H1 (cell line): ENCODE data around the gene GRPR.

Experiments used
- CBX5 ChIP-seq: fragments of 300-800, 300-1000 bp; sonication (generic); IDR thresholded peaks from 2 replicates; pipeline ENCODE4 v1.7.1; 2016; ENCODE audit warnings: antibody characterized with exemption, low read length, low read depth
- CREB1 ChIP-seq: IDR thresholded peaks from 2 replicates; pipeline ENCODE4 v1.6.1; 2012; ENCODE audit warnings: inconsistent platforms
- CTCF ChIP-seq, 3 experiments: IDR thresholded peaks; 1 replicate in 2 of 3; 2 replicates in 1 of 3; pipeline versions ENCODE4 v1.5.1 to v1.6.1; 2011; ENCODE audit warnings: low read length in 3 of 3, mild to moderate bottlenecking in 3 of 3, inconsistent platforms in 2 of 3, low read depth in 1 of 3, moderate library complexity in 1 of 3; ENCODE audit not compliant: insufficient read depth in 1 of 3; ENCODE audit errors: control extremely low read depth in 1 of 3
- EP300 ChIP-seq, 2 experiments: IDR thresholded peaks; 1 replicate in 1 of 2; 2 replicates in 1 of 2; pipeline ENCODE4 v1.6.1; 2011 to 2012; ENCODE audit warnings: low read depth in 2 of 2, low read length in 2 of 2, mild to moderate bottlenecking in 2 of 2, borderline replicate concordance in 1 of 2, inconsistent platforms in 1 of 2, moderate library complexity in 1 of 2
- FOSL1 ChIP-seq: IDR thresholded peaks from 2 replicates; pipeline ENCODE4 v1.6.1; 2011; ENCODE audit warnings: mild to moderate bottlenecking, low read depth, low read length, moderate library complexity; ENCODE audit not compliant: insufficient read depth
- GABPA ChIP-seq: IDR thresholded peaks from 2 replicates; pipeline ENCODE4 v1.6.1; 2011; ENCODE audit warnings: mild to moderate bottlenecking, low read length, moderate library complexity, borderline replicate concordance; ENCODE audit not compliant: insufficient read depth
- KDM5A ChIP-seq: fragments of 200-600 bp; IDR thresholded peaks from 2 replicates; pipeline ENCODE4 v1.7.1; 2012; ENCODE audit warnings: mild to moderate bottlenecking, low read length, inconsistent platforms, mixed read lengths
- MAX ChIP-seq: IDR thresholded peaks from 2 replicates; pipeline ENCODE4 v1.6.1; 2012; ENCODE audit warnings: inconsistent platforms
- POLR2AphosphoS5 ChIP-seq: IDR thresholded peaks from 2 replicates; pipeline ENCODE4 v1.6.1; 2011; ENCODE audit warnings: low read depth, low read length
- RFX5 ChIP-seq: IDR thresholded peaks from 2 replicates; pipeline ENCODE4 v1.6.1; 2011; ENCODE audit warnings: low read depth, low read length, improper control_type of control experiment, borderline replicate concordance
- SP2 ChIP-seq: IDR thresholded peaks from 2 replicates; pipeline ENCODE4 v1.6.1; 2012; ENCODE audit warnings: mild to moderate bottlenecking, low read length, inconsistent platforms
- SRF ChIP-seq: IDR thresholded peaks from 2 replicates; pipeline ENCODE4 v1.6.1; 2011; ENCODE audit warnings: mild to moderate bottlenecking, low read depth, low read length, moderate library complexity
- SUZ12 ChIP-seq: fragments of 200-600 bp; sonication (generic); IDR thresholded peaks from 2 replicates; pipeline ENCODE4 v1.6.1; 2012; ENCODE audit warnings: mild to moderate bottlenecking, inconsistent platforms, low read length, moderate library complexity, mixed read lengths
- TF ChIP-seq, protein P1 (sequence below): IDR thresholded peaks from 2 replicates; pipeline ENCODE4 v1.6.1; 2012; ENCODE audit warnings: low read length, inconsistent platforms

DNA sequence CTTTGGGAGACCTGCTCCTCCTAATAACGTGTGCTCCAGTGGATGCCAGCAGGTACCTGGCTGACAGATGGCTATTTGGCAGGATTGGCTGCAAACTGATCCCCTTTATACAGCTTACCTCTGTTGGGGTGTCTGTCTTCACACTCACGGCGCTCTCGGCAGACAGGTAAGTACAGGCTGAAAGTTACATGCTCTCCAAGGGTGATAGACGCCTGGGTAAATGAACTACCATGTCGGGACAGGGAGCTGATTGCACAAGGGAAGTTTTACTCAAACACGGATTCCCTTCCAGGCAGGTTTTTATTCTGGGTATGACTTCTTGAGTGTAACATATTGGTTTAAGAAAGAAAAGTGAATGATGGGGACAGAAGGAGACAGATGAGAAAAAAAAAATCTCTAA lies 836 bp downstream of the GRPR start:
- TF ChIP-seq SRF = no peak
- TF ChIP-seq GABPA = no peak
- TF ChIP-seq CTCF (IDR thresholded peaks at IDR 0.05; ENCODE audit: control extremely low read depth in 1 of 3, insufficient read depth in 1 of 3, low read depth in 1 of 3, low read length in 3 of 3) = no peak
- no peak for TF ChIP-seq SP2
- TF ChIP-seq MAX = no peak
- TF ChIP-seq FOSL1 = no peak
- TF ChIP-seq CREB1 = no peak
- TF ChIP-seq SUZ12 = no peak
- TF ChIP-seq EP300 (IDR thresholded peaks at IDR 0.05; ENCODE audit: borderline replicate concordance in 1 of 2, low read depth in 2 of 2, low read length in 2 of 2) = no peak
- no peak for TF ChIP-seq CBX5
- TF ChIP-seq, protein P1, sequence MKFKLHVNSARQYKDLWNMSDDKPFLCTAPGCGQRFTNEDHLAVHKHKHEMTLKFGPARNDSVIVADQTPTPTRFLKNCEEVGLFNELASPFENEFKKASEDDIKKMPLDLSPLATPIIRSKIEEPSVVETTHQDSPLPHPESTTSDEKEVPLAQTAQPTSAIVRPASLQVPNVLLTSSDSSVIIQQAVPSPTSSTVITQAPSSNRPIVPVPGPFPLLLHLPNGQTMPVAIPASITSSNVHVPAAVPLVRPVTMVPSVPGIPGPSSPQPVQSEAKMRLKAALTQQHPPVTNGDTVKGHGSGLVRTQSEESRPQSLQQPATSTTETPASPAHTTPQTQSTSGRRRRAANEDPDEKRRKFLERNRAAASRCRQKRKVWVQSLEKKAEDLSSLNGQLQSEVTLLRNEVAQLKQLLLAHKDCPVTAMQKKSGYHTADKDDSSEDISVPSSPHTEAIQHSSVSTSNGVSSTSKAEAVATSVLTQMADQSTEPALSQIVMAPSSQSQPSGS = no peak
- no peak for TF ChIP-seq POLR2AphosphoS5
- no peak for TF ChIP-seq KDM5A
- TF ChIP-seq RFX5 = no peak
